HK-2 (cell line): ENCODE data around the gene BRPF3.
A peak's percentile ranks its signal among the peaks of the same experiment; 100 is the strongest.
"Not testable (repeated sequence)": the region's sequence is repeated elsewhere in the genome, so short reads cannot be mapped to it uniquely, and the experiment has no call there.

Experiments
- DNase-seq: peaks from one replicate; pipeline ENCODE4 v3.0.0-alpha.2; 2018; ENCODE audit not compliant: unreplicated experiment

BRPF3 gene

GRCh38 chr6:36200154-36200891, 3.8 kb downstream of the BRPF3 start:
- DNase-seq: no peak

GRCh38 chr6:36200998-36201596, 4.6 kb downstream of the BRPF3 start:
- DNase-seq: no peak

- DNase-seq: no peak
Measured at GRCh38 chr6:36201612-36202011, 5.1 kb downstream of the BRPF3 start.

- DNase-seq: no peak
Measured at GRCh38 chr6:36202101-36202500, 5.6 kb downstream of the BRPF3 start.

GRCh38 chr6:36204068-36204753, 7.7 kb downstream of the BRPF3 start:
- no peak for DNase-seq

GRCh38 chr6:36207155-36207554, 10.6 kb downstream of the BRPF3 start:
- no peak for DNase-seq

GRCh38 chr6:36209606-36210005, 13.1 kb downstream of the BRPF3 start:
- DNase-seq: no peak

- DNase-seq: no peak
Measured at GRCh38 chr6:36210182-36210581, 13.6 kb downstream of the BRPF3 start.

GRCh38 chr6:36210886-36211595, 14.5 kb downstream of the BRPF3 start:
- no peak for DNase-seq

- DNase-seq: no peak
Measured at GRCh38 chr6:36216559-36216958, 20.0 kb downstream of the BRPF3 start.

GRCh38 chr6:36217188-36217587, 20.6 kb downstream of the BRPF3 start:
- DNase-seq: no peak

- no peak for DNase-seq
Measured at GRCh38 chr6:36217946-36218345, 21.4 kb downstream of the BRPF3 start.

- not testable (repeated sequence) for DNase-seq
Measured at GRCh38 chr6:36218516-36218915, 22.0 kb downstream of the BRPF3 start.

- no peak for DNase-seq
Measured at GRCh38 chr6:36219081-36219480, 22.5 kb downstream of the BRPF3 start.

GRCh38 chr6:36220226-36220625, 23.7 kb downstream of the BRPF3 start:
- no peak for DNase-seq

GRCh38 chr6:36221674-36222073, 25.1 kb downstream of the BRPF3 start:
- DNase-seq: no peak

GRCh38 chr6:36222924-36223323, 26.4 kb downstream of the BRPF3 start:
- no peak for DNase-seq

GRCh38 chr6:36223706-36224105, 27.2 kb downstream of the BRPF3 start:
- DNase-seq: no peak

GRCh38 chr6:36224918-36225461, 28.4 kb downstream of the BRPF3 start:
- DNase-seq: peak; percentile 71

GRCh38 chr6:36226438-36227047, 30.0 kb downstream of the BRPF3 start:
- no peak for DNase-seq

GRCh38 chr6:36227379-36228228, 31.1 kb downstream of the BRPF3 start:
- DNase-seq: no peak
